Ascending aorta (tissue), 2 donors: Measurements from ENCODE around the gene CDK18. TPM values are rescaled to one million over a fixed set of nuclear protein-coding genes. Genes with fewer than 3 reads are reported as not detected.

Experiments
- DNase-seq, 2 donors: peaks; one replicate each; pipeline ENCODE4 v3.0.0-alpha.2; 2019; ENCODE audit warnings: low spot score in 2 of 2
- H3K27ac ChIP-seq, 2 donors: fragments of 200-600 bp; sonication (generic); one replicate each; pipeline ENCODE4 v1.5.1; 2016 to 2017; ENCODE audit warnings: mild to moderate bottlenecking in 1 of 2
- H3K27me3 ChIP-seq: fragments of 200-600 bp; sonication (generic); one replicate; pipeline ENCODE4 v1.5.1; 2017
- H3K36me3 ChIP-seq, 2 donors: fragments of 200-600 bp; sonication (generic); one replicate each; pipeline ENCODE4 v1.5.1; 2016
- H3K4me1 ChIP-seq, 2 donors: fragments of 200-600 bp; sonication (generic); one replicate each; pipeline ENCODE4 v1.5.1; 2016 to 2017; ENCODE audit warnings: mild to moderate bottlenecking in 1 of 2
- H3K4me3 ChIP-seq, 2 donors: fragments of 200-600 bp; sonication (generic); one replicate each; pipeline ENCODE4 v1.5.1; 2016 to 2017; ENCODE audit warnings: mild to moderate bottlenecking in 1 of 2
- H3K9me3 ChIP-seq, 2 donors: fragments of 200-600 bp; sonication (generic); one replicate each; pipeline ENCODE4 v1.5.1; 2016
- CTCF ChIP-seq, 3 experiments: fragments of 200-600 bp in 2 of 3; fragments of 450-650 bp in 1 of 3; sonication (generic) in 2 of 3; IDR thresholded peaks; one replicate each; pipeline ENCODE4 v1.5.1; 2016 to 2019; ENCODE audit warnings: antibody characterized with exemption in 3 of 3, mild to moderate bottlenecking in 1 of 3, moderate library complexity in 1 of 3
- intact Hi-C: fragments of 100-400 bp; cut with DNase I; formaldehyde crosslinking; loops from one replicate; pipeline ENCODE4 v1.15.1; 2023
- total RNA-seq: library from RNA; depleted of rRNA; stranded (reverse); fragments of >200 nt; gene quantifications from one replicate; pipeline ENCODE4 v1.1.0, GENCODE V29; 2016

Gene CDK18
- total RNA-seq, 1 donor from 2014 or later: 70.0 TPM

GRCh38 chr1:205500240-205501233, 3.9 kb upstream of the CDK18 start:
- no peak overlapping the region for H3K27ac ChIP-seq
- no peak for TF ChIP-seq CTCF (IDR thresholded peaks at IDR 0.05)
- H3K9me3 ChIP-seq: no peaks in the 10 kb centered on the region
- H3K4me1 ChIP-seq: peaks cover 0 to 12% of the 10 kb centered on the region in 2 donors
- H3K36me3 ChIP-seq: no peaks in the 10 kb centered on the region
- DNase-seq: no peak
- intact Hi-C loops: no loop called here
- H3K4me3 ChIP-seq: no peak overlapping the region
- no peaks in the 10 kb centered on the region for H3K27me3 ChIP-seq

- no peak for DNase-seq
- intact Hi-C loops: no loop called here
- TF ChIP-seq CTCF (IDR thresholded peaks at IDR 0.05): no peak
- H3K27ac ChIP-seq: no peak overlapping the region
- no peaks in the 10 kb centered on the region for H3K9me3 ChIP-seq
- no peaks in the 10 kb centered on the region for H3K36me3 ChIP-seq
- H3K4me1 ChIP-seq: peaks cover 0 to 17% of the 10 kb centered on the region in 2 donors
- no peaks in the 10 kb centered on the region for H3K27me3 ChIP-seq
- no peak overlapping the region for H3K4me3 ChIP-seq
These were observed 2.2 kb upstream of the CDK18 start for GRCh38 chr1:205502111-205502810.

- Histone ChIP-seq H3K9me3 (no peaks in the 10 kb centered on the region), H3K36me3 (no peaks in the 10 kb centered on the region), H3K4me1 (peaks cover 0 to 17% of the 10 kb centered on the region in 2 donors), H3K4me3 (no peak overlapping the region), H3K27me3 (no peaks in the 10 kb centered on the region), H3K27ac (no peak overlapping the region)
- no peak for DNase-seq
- intact Hi-C loops: no loop called here
- no peak for TF ChIP-seq CTCF (IDR thresholded peaks at IDR 0.05)
These were observed 1.5 kb upstream of the CDK18 start for GRCh38 chr1:205502992-205503391.

GRCh38 chr1:205505076-205505729, 734 bp downstream of the CDK18 start:
- TF ChIP-seq CTCF (IDR thresholded peaks at IDR 0.05): peak in 1 of 3 experiments; percentile 23
- no peak for DNase-seq
- intact Hi-C loops: no loop called here
- H3K27ac ChIP-seq: peak overlapping the region; percentile 59 to 69
- H3K27me3 ChIP-seq: no peaks in the 10 kb centered on the region
- H3K36me3 ChIP-seq: no peaks in the 10 kb centered on the region
- H3K4me1 ChIP-seq: peaks cover 4 to 20% of the 10 kb centered on the region in 2 donors
- H3K9me3 ChIP-seq: no peaks in the 10 kb centered on the region
- H3K4me3 ChIP-seq: peak overlapping the region; percentile 86 to 92

GRCh38 chr1:205505791-205506190, 1.3 kb downstream of the CDK18 start:
- Histone ChIP-seq H3K27me3 (no peaks in the 10 kb centered on the region), H3K4me1 (peaks cover 5 to 26% of the 10 kb centered on the region in 2 donors), H3K4me3 (peak overlapping the region; percentile 86 to 92), H3K9me3 (no peaks in the 10 kb centered on the region), H3K36me3 (no peaks in the 10 kb centered on the region), H3K27ac (peak overlapping the region; percentile 59 to 69)
- DNase-seq: peak; percentile 63 to 88
- no peak for TF ChIP-seq CTCF (IDR thresholded peaks at IDR 0.05)
- intact Hi-C loops: no loop called here
